ENCODE data around the gene HSD17B12. TPM values are rescaled to one million over a fixed set of nuclear protein-coding genes. Genes with fewer than 3 reads are reported as not detected.

HSD17B12 gene
- total and polyA plus RNA-seq, 2 of the 13 experiments (the other 11 are each of a cell fraction or from before 2014, with no cell fraction given): 50.3 to 117 TPM

DNA sequence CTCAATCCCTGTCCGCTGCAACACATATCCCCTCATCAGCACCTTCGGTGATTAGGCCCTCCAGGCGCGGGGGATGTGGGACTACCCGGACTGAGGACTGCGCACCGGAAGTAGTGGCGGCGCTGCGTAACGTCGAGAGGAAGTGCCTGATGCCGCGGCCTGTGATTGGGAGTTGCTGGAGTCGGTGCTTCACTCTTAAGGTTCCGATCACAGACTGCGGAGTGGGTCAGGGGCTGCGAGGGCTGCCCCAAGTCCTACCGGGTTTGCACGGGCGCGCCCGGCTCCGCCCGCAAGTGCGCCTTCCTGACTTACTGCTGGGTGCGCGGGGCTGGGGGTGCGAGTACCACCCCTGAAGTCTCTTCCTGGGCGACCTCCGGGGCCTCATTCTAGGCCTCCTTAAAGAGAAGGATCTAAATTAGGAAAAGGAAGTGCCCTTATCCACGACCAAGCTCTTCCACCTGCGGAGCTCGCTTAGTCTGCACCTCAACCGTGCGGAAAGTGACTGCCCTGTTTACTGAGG lies 200.2 kb downstream of the HSD17B12 start, which contains the start of gene ALKBH3 (continued):
- TF ChIP-seq, protein P1, sequence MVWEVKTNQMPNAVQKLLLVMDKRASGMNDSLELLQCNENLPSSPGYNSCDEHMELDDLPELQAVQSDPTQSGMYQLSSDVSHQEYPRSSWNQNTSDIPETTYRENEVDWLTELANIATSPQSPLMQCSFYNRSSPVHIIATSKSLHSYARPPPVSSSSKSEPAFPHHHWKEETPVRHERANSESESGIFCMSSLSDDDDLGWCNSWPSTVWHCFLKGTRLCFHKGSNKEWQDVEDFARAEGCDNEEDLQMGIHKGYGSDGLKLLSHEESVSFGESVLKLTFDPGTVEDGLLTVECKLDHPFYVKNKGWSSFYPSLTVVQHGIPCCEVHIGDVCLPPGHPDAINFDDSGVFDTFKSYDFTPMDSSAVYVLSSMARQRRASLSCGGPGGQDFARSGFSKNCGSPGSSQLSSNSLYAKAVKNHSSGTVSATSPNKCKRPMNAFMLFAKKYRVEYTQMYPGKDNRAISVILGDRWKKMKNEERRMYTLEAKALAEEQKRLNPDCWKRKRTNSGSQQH (CRISPR knock-in tag; IDR thresholded peaks at IDR 0.05; ENCODE audit: low read depth): peak; percentile 62; the same call in 1 of the 2 replicates
- TF ChIP-seq GABPA (IDR thresholded peaks at IDR 0.05; ENCODE audit: low read depth, low read length) (peak; percentile 99), GABPA (CRISPR knock-in tag; IDR thresholded peaks at IDR 0.05; ENCODE audit: low read depth) (peak; percentile 100), ZNF205 (CRISPR knock-in tag; IDR thresholded peaks at IDR 0.05) (peak; percentile 67), TBL1XR1 (IDR thresholded peaks at IDR 0.05; ENCODE audit: borderline replicate concordance, low read length, partially characterized antibody) (peak; percentile 95), PRMT3 (CRISPR knock-in tag; IDR thresholded peaks at IDR 0.05; ENCODE audit: borderline replicate concordance, low read depth) (0 out of 2 replicates have a peak, but pooled peaks have one; percentile 49), ZSCAN29 (CRISPR knock-in tag; conservative IDR thresholded peaks at IDR 0.05) (no peak), ZNF704 (CRISPR knock-in tag; IDR thresholded peaks at IDR 0.05; ENCODE audit: borderline replicate concordance) (no peak), ZNF30 (CRISPR knock-in tag; IDR thresholded peaks at IDR 0.05) (no peak), ZNF558 (CRISPR knock-in tag; IDR thresholded peaks at IDR 0.05; ENCODE audit: borderline replicate concordance) (no peak), ZNF318 (CRISPR knock-in tag; IDR thresholded peaks at IDR 0.05) (0 out of 2 replicates have a peak, but pooled peaks have one; percentile 63), ZNF737 (CRISPR knock-in tag; IDR thresholded peaks at IDR 0.05; ENCODE audit: borderline replicate concordance) (no peak)
- TF ChIP-seq, protein P2, sequence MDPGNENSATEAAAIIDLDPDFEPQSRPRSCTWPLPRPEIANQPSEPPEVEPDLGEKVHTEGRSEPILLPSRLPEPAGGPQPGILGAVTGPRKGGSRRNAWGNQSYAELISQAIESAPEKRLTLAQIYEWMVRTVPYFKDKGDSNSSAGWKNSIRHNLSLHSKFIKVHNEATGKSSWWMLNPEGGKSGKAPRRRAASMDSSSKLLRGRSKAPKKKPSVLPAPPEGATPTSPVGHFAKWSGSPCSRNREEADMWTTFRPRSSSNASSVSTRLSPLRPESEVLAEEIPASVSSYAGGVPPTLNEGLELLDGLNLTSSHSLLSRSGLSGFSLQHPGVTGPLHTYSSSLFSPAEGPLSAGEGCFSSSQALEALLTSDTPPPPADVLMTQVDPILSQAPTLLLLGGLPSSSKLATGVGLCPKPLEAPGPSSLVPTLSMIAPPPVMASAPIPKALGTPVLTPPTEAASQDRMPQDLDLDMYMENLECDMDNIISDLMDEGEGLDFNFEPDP (CRISPR knock-in tag; conservative IDR thresholded peaks at IDR 0.05): no peak
- TF ChIP-seq, protein P3, sequence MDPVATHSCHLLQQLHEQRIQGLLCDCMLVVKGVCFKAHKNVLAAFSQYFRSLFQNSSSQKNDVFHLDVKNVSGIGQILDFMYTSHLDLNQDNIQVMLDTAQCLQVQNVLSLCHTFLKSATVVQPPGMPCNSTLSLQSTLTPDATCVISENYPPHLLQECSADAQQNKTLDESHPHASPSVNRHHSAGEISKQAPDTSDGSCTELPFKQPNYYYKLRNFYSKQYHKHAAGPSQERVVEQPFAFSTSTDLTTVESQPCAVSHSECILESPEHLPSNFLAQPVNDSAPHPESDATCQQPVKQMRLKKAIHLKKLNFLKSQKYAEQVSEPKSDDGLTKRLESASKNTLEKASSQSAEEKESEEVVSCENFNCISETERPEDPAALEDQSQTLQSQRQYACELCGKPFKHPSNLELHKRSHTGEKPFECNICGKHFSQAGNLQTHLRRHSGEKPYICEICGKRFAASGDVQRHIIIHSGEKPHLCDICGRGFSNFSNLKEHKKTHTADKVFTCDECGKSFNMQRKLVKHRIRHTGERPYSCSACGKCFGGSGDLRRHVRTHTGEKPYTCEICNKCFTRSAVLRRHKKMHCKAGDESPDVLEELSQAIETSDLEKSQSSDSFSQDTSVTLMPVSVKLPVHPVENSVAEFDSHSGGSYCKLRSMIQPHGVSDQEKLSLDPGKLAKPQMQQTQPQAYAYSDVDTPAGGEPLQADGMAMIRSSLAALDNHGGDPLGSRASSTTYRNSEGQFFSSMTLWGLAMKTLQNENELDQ (CRISPR knock-in tag; IDR thresholded peaks at IDR 0.05; ENCODE audit: borderline replicate concordance): peak; percentile 69; the same call in 1 of the 2 replicates
